HFFc6 (cell line): ENCODE measurements around the gene E2F1. TPM values are rescaled to one million over a fixed set of nuclear protein-coding genes. Genes with fewer than 3 reads are reported as not detected.

Experiments used
- DNase-seq: peaks from one replicate; pipeline ENCODE4 v3.0.0-alpha.2; 2018
- H3K27ac Mint-ChIP-seq: 2 replicates; pipeline ENCODE4 v1.8.0; 2020; ENCODE audit warnings: mild to moderate bottlenecking, mixed read lengths
- H3K27me3 Mint-ChIP-seq: 2 replicates; pipeline ENCODE4 v1.8.0; 2021; ENCODE audit warnings: mild to moderate bottlenecking, moderate library complexity, mixed read lengths; ENCODE audit not compliant: insufficient read depth
- H3K36me3 Mint-ChIP-seq: 2 replicates; pipeline ENCODE4 v1.8.0; 2021; ENCODE audit warnings: low read depth, mixed read lengths
- H3K4me1 Mint-ChIP-seq: 2 replicates; pipeline ENCODE4 v1.8.0; 2020; ENCODE audit warnings: low read depth, mixed read lengths
- H3K4me3 Mint-ChIP-seq: 2 replicates; pipeline ENCODE4 v1.8.0; 2020; ENCODE audit warnings: mild to moderate bottlenecking, moderate library complexity, mixed read lengths
- H3K9me3 Mint-ChIP-seq: 2 replicates; pipeline ENCODE4 v1.8.0; 2020; ENCODE audit warnings: mild to moderate bottlenecking, mixed read lengths
- CTCF ChIP-seq: fragments of 200-600 bp; sonication (generic); IDR thresholded peaks from 2 replicates; pipeline ENCODE4 v1.5.0; 2021; ENCODE audit warnings: antibody characterized with exemption, mild to moderate bottlenecking
- total RNA-seq, 6 experiments: library from RNA; stranded (reverse); fragmentation: NEBNext Ultra II Directional; extraction: Animal tissue kit (Norgen Biotek cat#: 25700); gene quantifications; 2 replicates in 1 of 6; 3 replicates in 5 of 6; pipeline ENCODE4 v1.2.3, GENCODE V29; 2021

Gene E2F1
- total RNA-seq, 6 experiments from 2014 or later, result 11.3 to 21.7 (median 20.2) TPM

DNA sequence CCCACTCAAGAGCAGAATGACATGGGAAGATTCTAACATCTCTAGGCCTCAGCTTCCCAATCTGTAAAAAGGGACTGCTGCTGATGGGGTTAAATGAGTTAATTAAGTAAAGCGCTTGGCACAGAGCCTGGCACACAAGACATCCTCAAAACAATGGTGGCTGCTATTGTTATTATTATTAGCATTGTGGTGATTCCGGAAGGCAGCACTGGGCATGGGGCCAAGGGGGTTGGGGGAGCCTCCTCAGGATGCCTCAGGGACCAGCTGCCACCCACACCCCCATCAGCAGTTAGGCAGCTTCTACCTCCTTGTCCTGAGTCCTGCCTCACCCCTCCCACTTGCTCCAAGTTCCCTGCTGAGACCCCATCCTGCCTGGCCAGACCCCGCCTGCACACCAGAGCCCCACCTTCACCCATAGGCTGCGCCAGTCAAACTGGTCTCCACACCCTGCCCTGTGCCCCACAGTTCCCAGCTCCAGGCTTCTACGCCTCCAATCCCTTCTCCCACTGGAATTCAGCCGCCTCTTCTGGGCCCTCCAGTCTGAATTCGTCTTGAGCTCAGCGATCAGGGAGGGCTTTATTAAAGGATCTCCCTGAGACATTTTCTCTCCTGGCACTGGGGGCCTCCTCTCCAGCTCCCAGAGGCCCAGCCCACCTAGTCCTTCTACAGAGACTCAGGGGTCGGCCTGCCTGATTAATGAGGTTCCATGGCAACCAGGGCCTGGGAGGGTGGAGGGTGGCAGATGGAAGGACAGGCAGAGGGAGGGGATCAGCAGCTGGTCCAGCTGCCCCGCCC lies 1.5 kb downstream of the E2F1 start:
- Mint-ChIP-seq H3K27ac (peak overlapping the region; percentile 82), H3K27me3 (peaks cover 3% of the 10 kb centered on the region), H3K4me1 (peaks cover 47% of the 10 kb centered on the region)

GRCh38 chr20:33681728-33682353 lies 4.3 kb downstream of the E2F1 start:
- Mint-ChIP-seq H3K4me3 (no peak overlapping the region), H3K27me3 (peaks cover 3% of the 10 kb centered on the region), H3K27ac (no peak overlapping the region), H3K9me3 (no peaks in the 10 kb centered on the region), H3K36me3 (no peaks in the 10 kb centered on the region), H3K4me1 (peaks cover 44% of the 10 kb centered on the region)
- no peak for TF ChIP-seq CTCF
- no peak for DNase-seq

More for the DNA sequence above, 1.5 kb downstream of the E2F1 start:
- no peak for DNase-seq
- TF ChIP-seq CTCF, result no peak
- Mint-ChIP-seq H3K36me3 (no peaks in the 10 kb centered on the region), H3K4me3 (peak overlapping the region; percentile 89), H3K9me3 (no peaks in the 10 kb centered on the region)

GRCh38 chr20:33681288-33681687 lies 4.9 kb downstream of the E2F1 start:
- Mint-ChIP-seq H3K4me1 (peaks cover 40% of the 10 kb centered on the region), H3K36me3 (no peaks in the 10 kb centered on the region), H3K27me3 (peaks cover 5% of the 10 kb centered on the region), H3K9me3 (no peaks in the 10 kb centered on the region), H3K27ac (no peak overlapping the region), H3K4me3 (no peak overlapping the region)
- no peak for DNase-seq
- no peak for TF ChIP-seq CTCF

GRCh38 chr20:33680686-33681085 lies 5.5 kb downstream of the E2F1 start:
- H3K27me3 Mint-ChIP-seq, result peaks cover 5% of the 10 kb centered on the region

More at GRCh38 chr20:33680686-33681085, 5.5 kb downstream of the E2F1 start:
- H3K27ac Mint-ChIP-seq, result no peak overlapping the region
- DNase-seq, result no peak
- no peaks in the 10 kb centered on the region for H3K9me3 Mint-ChIP-seq
- H3K4me3 Mint-ChIP-seq, result no peak overlapping the region
- no peak for TF ChIP-seq CTCF
- H3K36me3 Mint-ChIP-seq, result no peaks in the 10 kb centered on the region
- peaks cover 46% of the 10 kb centered on the region for H3K4me1 Mint-ChIP-seq
